BJ (cell line): Measurements from ENCODE around the gene TPD52L2. TPM values are rescaled to one million over a fixed set of nuclear protein-coding genes. Genes with fewer than 3 reads are reported as not detected.
"Not testable (repeated sequence)": the region's sequence is repeated elsewhere in the genome, so short reads cannot be mapped to it uniquely, and the experiment has no call there.

Source experiments
- CTCF ChIA-PET: fragments of 350-600 bp; formaldehyde crosslinking; extraction: SDS; loops from one replicate; lab custom pipeline; 2021; ENCODE audit warnings: antibody characterized with exemption, inconsistent platforms; lab: Yijun Ruan, JAX
- POLR2A ChIA-PET: fragments of 300-600 bp; sonication (Branson Sonifier 250); formaldehyde crosslinking; extraction: SDS; loops from one replicate; lab custom pipeline; 2021; ENCODE audit warnings: antibody characterized with exemption; lab: Charles Lee
- DNase-seq: peaks from one replicate; pipeline ENCODE4 v3.0.0-alpha.2; 2011; ENCODE audit warnings: low read depth
- H3K27me3 ChIP-seq: 2 replicates; pipeline ENCODE4 v1.6.0; 2011; ENCODE audit warnings: low read length; ENCODE audit not compliant: control insufficient read depth, insufficient read depth
- H3K36me3 ChIP-seq: 2 replicates; pipeline ENCODE4 v1.5.1; 2011; ENCODE audit warnings: low read length; ENCODE audit not compliant: control insufficient read depth, insufficient read depth
- H3K4me3 ChIP-seq: 2 replicates; pipeline ENCODE4 v1.5.1; 2011; ENCODE audit warnings: low read depth, mild to moderate bottlenecking, control low read depth, low read length
- CTCF ChIP-seq: IDR thresholded peaks from 2 replicates; pipeline ENCODE4 v1.5.1; 2011; ENCODE audit warnings: low read depth, mild to moderate bottlenecking, control low read depth, inconsistent platforms, low read length, moderate library complexity; ENCODE audit not compliant: insufficient read depth
- polyA plus RNA-seq: library from polyadenylated mRNA; depleted of rRNA; stranded (reverse); fragments of >200 nt; gene quantifications from 2 replicates; pipeline ENCODE4 v1.2.3, GENCODE V29; 2011

The TPD52L2 gene
- polyA plus RNA-seq, 1 experiment, result 288 TPM

GRCh38 chr20:63877755-63878470, 12.8 kb downstream of the TPD52L2 start:
- no peak for DNase-seq
- Histone ChIP-seq H3K36me3 (peaks cover 46% of the 10 kb centered on the region), H3K4me3 (no peak overlapping the region), H3K27me3 (no peaks in the 10 kb centered on the region)
- POLR2A ChIA-PET, result no interaction called here
- CTCF ChIA-PET, result interaction anchor here (0.9 to 1.0 kb wide), 2 partner anchors 13 to 20 kb away, joined by 3 read pairs; partner anchors contain the start of gene TPD52L2
- no peak for TF ChIP-seq CTCF

DNA sequence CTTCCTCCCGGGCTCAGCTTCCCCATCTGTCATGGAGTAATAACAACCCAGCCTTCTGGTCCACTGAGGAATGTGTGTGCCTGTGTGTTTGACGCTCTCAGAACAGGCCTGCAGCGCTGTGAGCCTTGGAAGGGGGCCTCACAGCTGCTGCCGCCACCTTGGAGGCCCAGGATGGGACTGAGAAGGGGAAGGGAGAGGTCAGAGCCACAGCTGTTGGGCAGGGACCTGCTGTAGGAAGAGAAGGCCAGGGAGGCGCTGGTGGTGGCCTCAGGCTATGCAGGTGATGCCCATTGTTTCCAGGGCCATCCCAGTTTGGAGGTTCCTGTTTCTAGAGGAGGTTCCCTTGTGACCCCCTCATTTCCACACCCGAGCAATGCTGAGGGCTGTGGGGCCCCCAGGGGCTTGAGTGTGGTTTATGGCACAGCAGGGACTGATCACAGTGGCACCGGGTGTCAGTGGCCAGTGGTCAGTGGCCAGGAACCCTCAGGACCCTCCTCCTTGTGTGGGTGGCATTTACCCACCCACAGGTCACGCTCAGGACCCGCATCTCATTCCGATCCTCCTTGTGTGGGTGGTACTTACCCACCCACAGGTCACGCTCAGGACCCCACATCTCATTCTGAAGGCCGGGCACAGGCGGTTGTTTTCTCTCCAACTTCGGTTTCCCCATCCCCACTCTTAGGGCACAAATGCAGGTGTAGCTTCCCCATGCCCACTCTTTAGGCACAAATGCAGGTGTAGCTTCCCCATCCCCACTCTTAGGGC, 14.0 kb downstream of the TPD52L2 start:
- no peak overlapping the region for H3K4me3 ChIP-seq
- no peak for DNase-seq
- POLR2A ChIA-PET, result no interaction called here
- H3K36me3 ChIP-seq, result peaks cover 53% of the 10 kb centered on the region
- TF ChIP-seq CTCF, result no peak
- no peaks in the 10 kb centered on the region for H3K27me3 ChIP-seq
- CTCF ChIA-PET, result interaction anchor here (0.9 kb wide), 1 partner anchor 14 kb away, joined by 3 read pairs; the partner anchor contains the start of gene TPD52L2

DNA sequence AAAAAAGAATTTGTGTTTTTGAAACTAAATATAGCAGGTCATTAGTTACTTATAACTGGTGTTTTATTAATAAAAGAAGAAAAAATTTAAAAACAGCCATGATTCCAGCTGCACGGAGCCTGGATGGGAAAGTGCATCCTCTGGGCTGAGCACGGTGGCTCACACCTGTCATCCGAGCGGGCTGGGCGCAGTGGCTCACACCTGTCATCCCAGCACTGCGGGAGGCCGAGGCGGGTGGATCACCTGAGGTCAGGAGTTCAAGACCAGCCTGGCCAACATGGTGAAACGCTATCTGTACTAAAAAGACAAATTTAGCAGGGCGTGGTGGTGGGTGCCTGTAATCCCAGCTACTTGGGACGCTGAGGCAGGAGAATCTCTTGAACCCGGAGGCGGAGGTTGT, 15.8 kb downstream of the TPD52L2 start:
- DNase-seq, H3K27me3 ChIP-seq, POLR2A ChIA-PET, H3K4me3 ChIP-seq: not testable (repeated sequence)
- CTCF ChIA-PET, result interaction anchor here (0.7 to 0.9 kb wide), 2 partner anchors 11 to 95 kb away, joined by 3 to 4 read pairs; no protein-coding TSS in a partner anchor
- peaks cover 58% of the 10 kb centered on the region for H3K36me3 ChIP-seq

DNA sequence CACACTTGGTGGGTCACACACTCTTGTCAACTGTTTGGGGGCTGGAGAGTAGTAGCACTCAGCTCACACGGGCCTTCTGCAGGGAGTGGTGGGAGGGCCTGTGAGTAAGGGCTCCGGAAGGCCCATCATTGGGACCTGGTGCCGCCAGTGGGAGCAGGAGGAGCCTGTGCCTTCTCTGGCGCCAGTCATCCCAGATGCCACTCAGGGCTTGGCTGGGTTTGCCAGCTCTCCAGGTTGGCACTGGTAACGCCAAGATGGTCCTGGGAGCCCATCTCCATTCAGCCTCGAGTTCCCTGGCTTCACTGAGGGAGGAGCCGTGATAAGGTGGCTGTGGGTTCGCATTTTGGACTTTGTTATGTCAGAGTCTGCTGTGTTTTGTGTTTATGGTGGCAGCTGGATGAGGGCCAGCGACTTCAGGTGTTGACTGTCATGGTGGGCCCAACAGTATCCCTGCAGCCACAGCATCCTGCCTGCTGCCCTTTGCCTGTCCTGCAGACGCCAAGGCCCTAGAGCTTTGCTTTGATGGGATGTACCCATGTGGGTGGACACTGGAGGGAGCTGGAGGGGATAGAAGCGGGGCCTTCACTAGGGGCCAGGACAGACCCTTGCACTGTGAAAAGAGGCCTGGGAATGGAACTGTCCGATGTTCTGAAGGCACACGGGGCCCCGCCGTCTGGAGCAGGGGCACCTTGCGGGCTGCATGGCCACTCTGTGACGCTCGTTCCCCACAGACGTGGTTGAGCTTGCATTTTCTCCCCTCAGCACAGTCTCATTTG, 16.6 kb downstream of the TPD52L2 start:
- ChIA-PET CTCF (interaction anchor here (0.7 to 0.9 kb wide), 2 partner anchors 10 to 95 kb away, joined by 3 to 4 read pairs; no protein-coding TSS in a partner anchor), POLR2A (no interaction called here)
- H3K36me3 ChIP-seq, result peaks cover 54% of the 10 kb centered on the region
- H3K27me3 ChIP-seq, result no peaks in the 10 kb centered on the region
- H3K4me3 ChIP-seq, result no peak overlapping the region
- DNase-seq, result no peak
- TF ChIP-seq CTCF, result no peak

DNA sequence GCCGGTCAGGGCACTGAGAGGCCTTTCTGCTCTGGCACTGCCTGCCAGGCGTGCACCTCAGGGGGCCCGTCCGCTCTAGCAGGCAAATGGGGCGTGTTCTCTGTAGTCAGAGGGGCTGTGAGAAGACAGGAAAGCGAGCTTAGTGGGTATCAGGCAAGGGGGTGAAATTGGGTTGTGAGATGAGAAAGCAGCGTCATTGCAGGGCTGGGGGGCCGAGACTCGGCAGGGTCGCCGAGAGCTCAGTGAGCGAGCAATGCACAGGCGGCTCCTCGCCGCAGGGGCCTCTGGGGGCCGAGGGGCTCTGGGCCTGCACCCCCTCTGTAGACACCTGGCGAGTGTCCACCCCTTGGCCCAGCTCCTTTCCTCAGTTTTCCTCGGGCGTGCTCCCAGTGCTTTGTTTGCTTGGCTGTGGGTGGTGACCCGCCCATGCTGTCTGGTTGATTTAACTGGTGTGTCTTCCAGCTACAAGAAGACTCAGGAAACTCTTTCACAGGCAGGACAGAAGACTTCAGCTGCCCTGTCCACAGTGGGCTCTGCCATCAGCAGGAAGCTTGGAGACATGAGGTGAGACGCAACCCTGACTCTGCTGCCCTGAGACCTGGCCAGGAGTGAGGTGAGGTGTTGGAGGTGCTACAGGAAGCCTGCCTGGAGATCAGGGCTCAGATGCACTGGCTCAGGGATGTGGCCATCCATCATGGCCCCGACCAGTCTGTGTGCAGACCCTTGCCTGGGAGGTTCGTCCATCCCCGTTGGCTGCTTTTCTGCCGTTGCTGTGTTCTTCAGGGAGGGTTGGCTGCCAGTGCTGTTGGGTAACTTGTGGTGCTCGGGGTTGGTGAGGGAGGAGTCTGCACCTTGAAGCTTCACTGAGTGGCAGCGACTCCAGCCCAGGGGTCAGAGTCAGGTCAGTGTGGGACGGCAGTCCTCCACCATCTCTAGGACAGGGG, 17.5 kb downstream of the TPD52L2 start:
- POLR2A ChIA-PET, result no interaction called here

More for the DNA sequence above, 17.5 kb downstream of the TPD52L2 start:
- H3K27me3 ChIP-seq, result no peaks in the 10 kb centered on the region
- DNase-seq, result no peak
- peaks cover 53% of the 10 kb centered on the region for H3K36me3 ChIP-seq
- H3K4me3 ChIP-seq, result no peak overlapping the region
- CTCF ChIA-PET, result no interaction called here
- TF ChIP-seq CTCF, result no peak
